KOPT-K1 (cell line): ENCODE data around the gene PEX7.
"Not testable (repeated sequence)": the region's sequence is repeated elsewhere in the genome, so short reads cannot be mapped to it uniquely, and the experiment has no call there.

Experiments
- H3K27ac ChIP-seq: fragments of 200-600 bp; sonication (generic); 2 replicates; pipeline ENCODE4 v1.5.1; 2016; ENCODE audit warnings: antibody characterized with exemption, mild to moderate bottlenecking, low read depth, low read length; ENCODE audit not compliant: poor library complexity, severe bottlenecking
- H3K36me3 ChIP-seq: fragments of 200-600 bp; sonication (generic); 2 replicates; pipeline ENCODE4 v1.5.1; 2017; ENCODE audit warnings: antibody characterized with exemption, mild to moderate bottlenecking, low read length, moderate library complexity; ENCODE audit not compliant: insufficient read depth
- H3K9me3 ChIP-seq: fragments of 200-600 bp; sonication (generic); 2 replicates; pipeline ENCODE4 v1.5.1; 2017; ENCODE audit warnings: antibody characterized with exemption, low read length, mild to moderate bottlenecking; ENCODE audit not compliant: insufficient read depth, poor library complexity, severe bottlenecking

PEX7 gene

GRCh38 chr6:136958168-136958567, 135.8 kb downstream of the PEX7 start:
- Histone ChIP-seq H3K27ac (no peak overlapping the region), H3K36me3 (no peaks in the 10 kb centered on the region), H3K9me3 (no peaks in the 10 kb centered on the region)

GRCh38 chr6:136959471-136959891, 137.1 kb downstream of the PEX7 start:
- Histone ChIP-seq H3K36me3 (no peaks in the 10 kb centered on the region), H3K27ac (no peak overlapping the region), H3K9me3 (no peaks in the 10 kb centered on the region)

GRCh38 chr6:136959935-136960334, 137.5 kb downstream of the PEX7 start:
- not testable (repeated sequence) for H3K9me3 ChIP-seq, H3K27ac ChIP-seq, H3K36me3 ChIP-seq

GRCh38 chr6:136960781-136961180, 138.4 kb downstream of the PEX7 start:
- no peak overlapping the region for H3K27ac ChIP-seq
- no peaks in the 10 kb centered on the region for H3K9me3 ChIP-seq
- no peaks in the 10 kb centered on the region for H3K36me3 ChIP-seq

GRCh38 chr6:136961848-136962247, 139.5 kb downstream of the PEX7 start:
- Histone ChIP-seq H3K9me3 (no peaks in the 10 kb centered on the region), H3K36me3 (no peaks in the 10 kb centered on the region), H3K27ac (no peak overlapping the region)

- H3K9me3 ChIP-seq: no peaks in the 10 kb centered on the region
- no peaks in the 10 kb centered on the region for H3K36me3 ChIP-seq
- no peak overlapping the region for H3K27ac ChIP-seq
Measured at GRCh38 chr6:136962661-136963060, 140.3 kb downstream of the PEX7 start.

GRCh38 chr6:136963259-136963658, 140.9 kb downstream of the PEX7 start:
- Histone ChIP-seq H3K36me3 (no peaks in the 10 kb centered on the region), H3K9me3 (no peaks in the 10 kb centered on the region), H3K27ac (no peak overlapping the region)
